ENCODE results near the gene COG3.

DNA sequence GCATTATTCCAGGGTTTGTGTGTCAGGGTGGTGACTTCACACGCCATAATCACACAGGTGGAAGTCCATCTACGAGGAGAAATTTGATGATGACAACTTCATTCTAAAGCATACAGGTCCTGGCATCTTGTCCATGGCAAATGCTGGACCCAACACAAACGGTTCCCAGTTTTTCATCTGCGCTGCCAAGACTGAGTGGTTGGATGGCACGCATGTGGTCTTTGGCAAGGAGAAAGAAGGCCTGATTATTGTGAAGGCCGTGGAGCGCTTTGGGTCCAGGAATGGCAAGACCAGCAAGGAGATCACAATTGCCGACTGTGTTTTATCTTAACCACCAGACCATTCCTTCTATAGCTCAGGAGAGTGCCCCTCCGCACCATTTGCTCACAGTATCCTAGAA, 28.4 kb upstream of the COG3 start:
- no peak for TF ChIP-seq CTCF (conservative IDR thresholded peaks at IDR 0.05)
- TF ChIP-seq ZFX (IDR thresholded peaks at IDR 0.05), result no peak

Data from C4-2B (cell line).